Ectodermal cell (in vitro differentiated cells): ENCODE measurements around the gene DEFB127.
"Not testable (repeated sequence)": the region's sequence is repeated elsewhere in the genome, so short reads cannot be mapped to it uniquely, and the experiment has no call there.

Source experiments
- H3K27ac ChIP-seq: 2 replicates; pipeline ENCODE4 v1.7.0; 2013; ENCODE audit warnings: mild to moderate bottlenecking, low read depth, low read length; ENCODE audit not compliant: insufficient read depth, poor library complexity, severe bottlenecking
- H3K27me3 ChIP-seq: 2 replicates; pipeline ENCODE4 v1.7.0; 2013; ENCODE audit warnings: mild to moderate bottlenecking, low read length; ENCODE audit not compliant: insufficient read depth, control insufficient read depth, poor library complexity, severe bottlenecking
- H3K36me3 ChIP-seq: one replicate; pipeline ENCODE4 v1.7.0; 2013; ENCODE audit warnings: low read length; ENCODE audit not compliant: control insufficient read depth, insufficient read depth
- H3K4me1 ChIP-seq: one replicate; pipeline ENCODE4 v1.7.0; 2013; ENCODE audit warnings: low read length; ENCODE audit not compliant: control insufficient read depth, insufficient read depth
- H3K4me3 ChIP-seq: 2 replicates; pipeline ENCODE4 v1.7.0; 2013; ENCODE audit warnings: low read depth, low read length, control low read depth; ENCODE audit not compliant: insufficient read depth
- H3K9me3 ChIP-seq: 2 replicates; pipeline ENCODE4 v1.7.0; 2013; ENCODE audit warnings: mild to moderate bottlenecking, low read length, moderate library complexity; ENCODE audit not compliant: control insufficient read depth
- WGBS, 2 experiments: methylation state at CpG; one replicate each; pipeline ENCODE4 v1.1.7; 2013; ENCODE audit warnings: missing lambda C conversion rate in 2 of 2; 5-methylcytosine and 5-hydroxymethylcytosine counted together

Gene DEFB127

GRCh38 chr20:184288-184687, 27.0 kb downstream of the DEFB127 start:
- H3K9me3 ChIP-seq: no peaks in the 10 kb centered on the region
- H3K36me3 ChIP-seq: no peaks in the 10 kb centered on the region
- no peak overlapping the region for H3K27ac ChIP-seq
- H3K4me1 ChIP-seq: no peaks in the 10 kb centered on the region
- H3K4me3 ChIP-seq: no peak overlapping the region
- 61% methylated on average over 2 of the region's 2 CpGs; no CpG with 5 or more reads in 1 of the 2 experiments for WGBS, 2 experiments
- no peaks in the 10 kb centered on the region for H3K27me3 ChIP-seq

- no peaks in the 10 kb centered on the region for H3K36me3 ChIP-seq
- no peaks in the 10 kb centered on the region for H3K9me3 ChIP-seq
- H3K4me1 ChIP-seq: no peaks in the 10 kb centered on the region
- no peak overlapping the region for H3K27ac ChIP-seq
- no peaks in the 10 kb centered on the region for H3K27me3 ChIP-seq
- no peak overlapping the region for H3K4me3 ChIP-seq
- 79 to 87% methylated on average over 2 of the region's 2 CpGs for WGBS, 2 experiments
These were observed 30.5 kb downstream of the DEFB127 start for GRCh38 chr20:187733-188132.

GRCh38 chr20:189611-190010, 32.4 kb downstream of the DEFB127 start, which contains the start of gene DEFB128:
TSS of gene DEFB128 (minus strand) at chr20:189711. CDS start at chr20:189623, 88 bp downstream.
- no peaks in the 10 kb centered on the region for H3K9me3 ChIP-seq
- H3K27me3 ChIP-seq: no peaks in the 10 kb centered on the region
- H3K4me1 ChIP-seq: no peaks in the 10 kb centered on the region
- WGBS, 2 experiments: 68 to 75% methylated on average over 6 to 7 of the region's 7 CpGs
- H3K36me3 ChIP-seq: no peaks in the 10 kb centered on the region
- H3K4me3 ChIP-seq: no peak within 1 kb of the TSS
- no peak within 1 kb of the TSS for H3K27ac ChIP-seq

DNA sequence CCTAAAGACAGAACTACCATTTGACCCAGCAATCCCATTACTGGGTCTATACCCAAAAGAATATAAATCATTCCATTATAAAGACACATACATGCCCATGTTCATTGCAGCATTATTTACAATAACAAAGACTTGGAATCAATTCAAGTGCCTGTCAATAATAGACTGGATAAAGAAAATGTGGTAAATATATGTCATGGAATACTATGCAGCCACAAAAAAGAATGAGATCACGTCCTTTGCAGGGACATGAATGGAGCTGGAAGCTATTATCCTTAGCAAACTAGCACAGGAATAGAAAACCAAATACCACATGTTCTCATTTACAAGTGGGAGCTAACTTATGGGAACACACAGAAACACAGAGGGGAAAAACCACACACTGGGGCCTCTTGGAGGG, 41.0 kb downstream of the DEFB127 start:
- Histone ChIP-seq H3K27ac (no peak overlapping the region), H3K27me3 (no peaks in the 10 kb centered on the region), H3K4me1 (no peaks in the 10 kb centered on the region), H3K4me3 (no peak overlapping the region), H3K9me3 (no peaks in the 10 kb centered on the region), H3K36me3 (no peaks in the 10 kb centered on the region)
- 85 to 86% methylated on average over 1 of the region's 1 CpG for WGBS, 2 experiments

- no peak overlapping the region for H3K4me3 ChIP-seq
- no peaks in the 10 kb centered on the region for H3K4me1 ChIP-seq
- no peaks in the 10 kb centered on the region for H3K36me3 ChIP-seq
- no peaks in the 10 kb centered on the region for H3K27me3 ChIP-seq
- H3K9me3 ChIP-seq: no peaks in the 10 kb centered on the region
- H3K27ac ChIP-seq: no peak overlapping the region
- 73 to 83% methylated on average over 4 of the region's 4 CpGs for WGBS, 2 experiments
These were observed 42.7 kb downstream of the DEFB127 start for GRCh38 chr20:199996-200395.

GRCh38 chr20:203630-204029, 46.4 kb downstream of the DEFB127 start:
- H3K36me3 ChIP-seq, H3K27me3 ChIP-seq, H3K4me1 ChIP-seq, H3K27ac ChIP-seq, H3K4me3 ChIP-seq, H3K9me3 ChIP-seq: not testable (repeated sequence)
- 86 to 87% methylated on average over 2 to 3 of the region's 4 CpGs for WGBS, 2 experiments
